Hematopoietic multipotent progenitor cell treated with erythropoietin and hydrocortisone succinate and interleukin-3 and kit ligand, for 15 days (in vitro differentiated cells): Measurements from ENCODE around the gene TECR.
A peak's percentile ranks its signal among the peaks of the same experiment; 100 is the strongest.
"Not testable (repeated sequence)": the region's sequence is repeated elsewhere in the genome, so short reads cannot be mapped to it uniquely, and the experiment has no call there.

Experiments
- DNase-seq: peaks from one replicate; pipeline ENCODE4 v3.0.0-alpha.2; 2015; ENCODE audit warnings: low spot score

Gene TECR

GRCh38 chr19:14562660-14563589, 33.5 kb downstream of the TECR start:
- no peak for DNase-seq

GRCh38 chr19:14563590-14563926, 34.2 kb downstream of the TECR start:
- DNase-seq, result no peak

DNA sequence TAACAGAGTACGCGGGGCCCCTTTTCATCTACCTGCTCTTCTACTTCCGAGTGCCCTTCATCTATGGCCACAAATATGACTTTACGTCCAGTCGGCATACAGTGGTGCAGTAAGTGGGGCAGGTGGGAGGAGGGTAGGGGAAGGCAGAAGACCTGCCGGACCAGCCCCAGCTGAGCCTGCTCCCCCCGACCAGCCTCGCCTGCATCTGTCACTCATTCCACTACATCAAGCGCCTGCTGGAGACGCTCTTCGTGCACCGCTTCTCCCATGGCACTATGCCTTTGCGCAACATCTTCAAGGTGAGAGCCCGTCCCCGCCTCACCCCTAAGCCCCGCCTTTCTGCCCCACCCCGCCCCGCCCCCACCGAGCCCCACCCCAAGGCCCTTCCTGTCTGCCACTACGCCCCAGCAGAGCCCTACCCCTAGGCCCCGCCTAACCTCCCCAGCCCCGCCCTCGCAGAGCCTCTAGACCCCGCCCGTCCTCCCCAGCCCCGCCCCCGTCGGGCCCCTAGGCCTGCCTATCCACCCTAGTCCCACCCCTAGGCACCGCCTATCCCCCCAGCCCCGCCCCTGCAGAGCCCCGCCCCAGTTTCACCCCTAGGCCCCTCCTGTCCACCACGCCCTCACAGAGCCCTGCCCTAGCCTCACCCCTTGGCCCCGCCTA, 34.7 kb downstream of the TECR start:
- DNase-seq, result peak; percentile 29

DNA sequence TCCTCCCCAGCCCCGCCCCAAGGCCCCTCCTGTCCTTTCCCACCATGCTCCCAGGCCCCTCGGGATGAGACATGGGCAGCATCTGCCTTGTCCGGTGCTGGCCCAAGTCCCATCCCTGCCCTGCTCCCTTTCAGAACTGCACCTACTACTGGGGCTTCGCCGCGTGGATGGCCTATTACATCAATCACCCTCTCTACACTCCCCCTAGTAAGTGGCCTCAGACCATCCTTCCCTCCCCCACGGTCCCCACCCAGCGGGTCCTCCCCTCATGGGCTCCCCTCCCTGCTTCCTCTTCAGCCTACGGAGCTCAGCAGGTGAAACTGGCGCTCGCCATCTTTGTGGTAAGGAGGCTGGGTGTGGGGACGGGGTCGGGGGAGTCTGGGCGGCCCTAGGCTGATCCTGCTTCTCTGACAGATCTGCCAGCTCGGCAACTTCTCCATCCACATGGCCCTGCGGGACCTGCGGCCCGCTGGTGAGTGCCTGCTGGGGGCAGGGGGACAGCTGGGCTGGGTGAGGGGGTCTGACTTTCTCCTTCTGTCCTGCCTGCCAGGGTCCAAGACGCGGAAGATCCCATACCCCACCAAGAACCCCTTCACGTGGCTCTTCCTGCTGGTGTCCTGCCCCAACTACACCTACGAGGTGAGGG, 35.4 kb downstream of the TECR start:
- DNase-seq, result not testable (repeated sequence)

DNA sequence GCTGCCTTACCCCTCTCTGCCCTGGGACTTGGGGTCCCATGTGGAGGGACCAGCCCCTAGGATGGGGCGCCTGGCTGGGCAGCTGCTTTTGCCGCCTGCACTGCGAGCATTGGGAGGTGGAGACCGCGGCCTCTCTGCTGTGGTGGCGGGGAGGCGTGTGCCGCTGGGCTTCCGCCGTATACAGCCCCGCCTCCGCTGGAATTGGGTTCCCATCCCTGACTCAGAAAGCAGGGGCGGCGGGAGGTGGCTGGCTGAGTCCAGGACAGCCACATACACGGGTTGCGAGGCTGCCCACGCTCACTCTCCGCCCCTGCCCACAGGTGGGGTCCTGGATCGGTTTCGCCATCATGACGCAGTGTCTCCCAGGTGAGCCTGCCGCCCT, 35.9 kb downstream of the TECR start:
- DNase-seq, result no peak

- DNase-seq, result no peak
These were observed 36.6 kb downstream of the TECR start for GRCh38 chr19:14565765-14566711.

GRCh38 chr19:14566712-14567077, 37.3 kb downstream of the TECR start:
- DNase-seq, result no peak

GRCh38 chr19:14567079-14567478, 37.7 kb downstream of the TECR start:
- DNase-seq, result no peak

- DNase-seq, result no peak
These were observed 41.6 kb downstream of the TECR start for GRCh38 chr19:14570864-14571527.

DNA sequence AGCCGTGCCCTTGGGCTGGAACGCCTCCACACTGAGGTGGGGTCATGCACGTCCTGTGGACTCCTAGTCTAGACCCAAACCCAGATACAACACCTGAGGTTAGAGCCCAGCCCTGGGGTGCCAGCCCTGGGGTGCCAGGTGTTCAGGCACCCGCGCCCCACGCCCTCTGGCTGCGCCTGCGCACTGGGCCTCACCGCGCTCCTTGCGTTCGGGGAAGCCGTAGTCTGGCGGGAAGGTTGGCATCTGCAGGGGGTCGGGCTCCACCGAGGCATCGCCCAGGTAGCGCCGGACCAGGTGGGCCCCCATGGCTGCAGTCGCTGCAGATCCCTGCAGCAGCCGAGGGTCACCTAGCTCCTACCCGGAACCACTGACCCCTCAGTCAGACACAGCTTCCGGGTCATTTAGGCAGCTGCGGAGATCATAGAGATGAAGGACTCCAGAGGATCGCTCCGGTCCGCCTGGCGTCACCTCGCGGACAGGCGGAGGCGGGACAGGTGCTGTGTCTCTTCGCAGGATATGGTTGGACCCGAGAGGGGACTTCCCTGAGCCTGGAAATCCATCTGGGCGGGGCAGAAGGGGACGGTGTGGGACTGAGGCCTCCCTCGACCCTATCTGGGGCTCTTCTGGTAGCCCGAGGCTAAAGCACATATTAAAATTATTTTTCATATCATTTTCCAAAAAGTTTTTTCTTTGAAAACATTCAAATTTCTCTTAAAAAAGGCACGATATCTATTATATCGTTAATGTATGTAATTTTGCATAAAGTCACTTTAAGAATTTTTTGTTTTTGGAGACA, 42.5 kb downstream of the TECR start, which contains the start of gene NDUFB7:
Gene NDUFB7 (minus strand): TSS at position 372 of the 796 bp plus-strand sequence. CDS start 66 bp downstream, at position 306.
- peak; percentile 93 for DNase-seq

- DNase-seq, result no peak
These were observed 46.1 kb downstream of the TECR start for GRCh38 chr19:14575428-14575980.

DNA sequence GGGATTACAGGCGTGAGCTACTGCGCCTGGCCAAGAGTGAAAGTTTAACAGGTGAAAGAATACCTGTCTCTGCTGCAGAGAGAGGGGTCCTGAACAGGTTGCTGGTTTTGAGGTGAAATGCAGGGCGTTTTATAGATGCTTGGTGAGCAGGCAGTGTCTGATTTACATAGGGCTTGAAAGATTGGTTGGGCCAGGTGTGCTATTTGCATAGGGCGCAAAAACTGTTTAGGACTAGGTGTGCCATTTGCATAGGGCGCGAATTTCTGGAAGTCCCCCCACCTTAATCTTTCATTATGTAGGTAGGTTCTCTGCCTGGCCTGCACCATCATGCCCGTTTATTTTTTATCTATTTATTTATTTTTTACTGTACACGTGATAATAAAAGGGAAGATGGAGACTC, 47.0 kb downstream of the TECR start:
- DNase-seq, result no peak

DNA sequence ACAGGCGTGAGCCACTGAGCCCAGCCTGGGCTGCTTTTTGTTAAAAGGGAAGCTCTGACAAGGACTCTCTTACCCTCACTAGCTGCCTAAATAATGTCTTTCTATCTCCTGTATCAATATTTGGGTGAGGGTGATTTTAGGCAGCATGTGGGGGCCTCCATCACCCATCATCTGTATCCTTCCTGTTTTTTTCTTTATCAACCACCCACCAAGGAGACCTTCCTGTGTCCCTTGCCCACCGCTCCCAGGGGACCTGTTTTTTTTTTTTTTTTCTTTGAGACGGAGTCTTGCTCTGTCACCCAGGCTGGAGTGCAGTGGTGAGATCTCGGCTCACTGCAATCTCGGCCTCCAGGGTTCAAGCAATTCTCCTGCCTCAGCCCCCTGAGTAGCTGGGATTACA, 47.9 kb downstream of the TECR start:
- DNase-seq, result no peak

GRCh38 chr19:14577885-14578427, 48.6 kb downstream of the TECR start:
- DNase-seq, result no peak

- no peak for DNase-seq
These were observed 51.3 kb downstream of the TECR start for GRCh38 chr19:14580623-14581237.

- no peak for DNase-seq
These were observed 53.5 kb downstream of the TECR start, which contains the start of gene CLEC17A for GRCh38 chr19:14582894-14583340. CLEC17A (plus strand) TSS chr19:14583084; CDS start chr19:14583161, 77 bp downstream.

GRCh38 chr19:14584372-14584771, 55.0 kb downstream of the TECR start:
- DNase-seq, result not testable (repeated sequence)

GRCh38 chr19:14585187-14585586, 55.8 kb downstream of the TECR start:
- DNase-seq, result not testable (repeated sequence)

GRCh38 chr19:14589433-14589832, 60.0 kb downstream of the TECR start:
- not testable (repeated sequence) for DNase-seq
